B cell (primary cell): ENCODE measurements around the gene ARHGEF3. TPM values are rescaled to one million over a fixed set of nuclear protein-coding genes. Genes with fewer than 3 reads are reported as not detected.
A peak's percentile ranks its signal among the peaks of the same experiment; 100 is the strongest.
"Not testable (repeated sequence)": the region's sequence is repeated elsewhere in the genome, so short reads cannot be mapped to it uniquely, and the experiment has no call there.

Experiments
- ATAC-seq: fragments of 200-7000 bp; cut with Tn5 transposase; one replicate; pipeline ENCODE4 v1.10.0; 2021; ENCODE audit warnings: low read depth, mild to moderate bottlenecking, moderate number of reproducible peaks, moderate library complexity
- CTCF ChIA-PET: fragments of 350-600 bp; sonication (Branson Sonifier 250); formaldehyde crosslinking; loops from one replicate; lab custom pipeline; 2021; ENCODE audit warnings: antibody characterized with exemption, inconsistent platforms; lab: Charles Lee
- POLR2A ChIA-PET: fragments of 350-600 bp; sonication (Branson Sonifier 250); formaldehyde crosslinking; loops from one replicate; lab custom pipeline; 2021; ENCODE audit warnings: antibody characterized with exemption; lab: Charles Lee
- DNase-seq: peaks from one replicate; pipeline ENCODE4 v3.0.0; 2013
- H2AFZ ChIP-seq: 2 replicates; pipeline ENCODE4 v1.6.1; 2012; ENCODE audit warnings: mild to moderate bottlenecking, low read depth, low read length; ENCODE audit not compliant: insufficient read depth, poor library complexity, severe bottlenecking
- H3K27ac ChIP-seq, 2 donors: 1 replicate in 1 of 2; 2 replicates in 1 of 2; pipeline ENCODE4 v1.5.1; 2012 to 2013; ENCODE audit warnings: low read length in 2 of 2, mild to moderate bottlenecking in 2 of 2, moderate library complexity in 1 of 2
- H3K27me3 ChIP-seq, 4 experiments: fragments of 200-600 bp in 1 of 4; sonication (generic) in 1 of 4; replicated peaks in 1 of 4; 1 replicate in 2 of 4; 2 replicates in 2 of 4; pipeline versions ENCODE4 v1.6.1 to v1.7.0; 2013 to 2016; ENCODE audit warnings: low read length in 3 of 4, mild to moderate bottlenecking in 2 of 4, mixed read lengths in 1 of 4, moderate library complexity in 1 of 4; ENCODE audit not compliant: insufficient read depth in 4 of 4, control insufficient read depth in 3 of 4; ENCODE audit errors: control extremely low read depth in 1 of 4
- H3K36me3 ChIP-seq, 2 experiments: replicated peaks in 1 of 2; 1 replicate in 1 of 2; 2 replicates in 1 of 2; pipeline versions ENCODE4 v1.6.1 to v1.7.1; 2013; ENCODE audit warnings: low read length in 1 of 2; ENCODE audit not compliant: insufficient read depth in 2 of 2, control insufficient read depth in 1 of 2; ENCODE audit errors: control extremely low read depth in 1 of 2, extremely low read depth in 1 of 2
- H3K4me1 ChIP-seq, 2 donors: fragments of 200-600 bp in 1 of 2; sonication (generic) in 1 of 2; 1 replicate in 1 of 2; 2 replicates in 1 of 2; pipeline versions ENCODE4 v1.5.1 to v1.6.1; 2013 to 2017; ENCODE audit warnings: low read length in 2 of 2; ENCODE audit not compliant: control insufficient read depth in 2 of 2, insufficient read depth in 2 of 2
- H3K4me2 ChIP-seq: replicated peaks from 2 replicates; pipeline ENCODE3; 2012; ENCODE audit warnings: mild to moderate bottlenecking, low read depth, low read length; ENCODE audit not compliant: poor library complexity, severe bottlenecking
- H3K4me3 ChIP-seq, 5 experiments: fragments of 200-600 bp in 1 of 5; sonication (generic) in 1 of 5; 1 replicate in 3 of 5; 2 replicates in 2 of 5; pipeline versions ENCODE4 v1.5.1 to v1.7.0; 2011 to 2016; ENCODE audit warnings: low read length in 4 of 5, mild to moderate bottlenecking in 4 of 5, low read depth in 2 of 5, control low read depth in 1 of 5, moderate library complexity in 1 of 5; ENCODE audit not compliant: insufficient read depth in 1 of 5; ENCODE audit errors: control extremely low read depth in 1 of 5, extremely low read depth in 1 of 5
- H3K79me2 ChIP-seq: fragments of 200-600 bp; sonication (generic); one replicate; pipeline ENCODE4 v1.6.0; 2016; ENCODE audit warnings: low read length; ENCODE audit not compliant: control insufficient read depth, insufficient read depth
- H3K9ac ChIP-seq: fragments of 200-600 bp; sonication (generic); 2 replicates; pipeline ENCODE4 v1.6.1; 2017; ENCODE audit warnings: mild to moderate bottlenecking, low read length, moderate library complexity
- H3K9me3 ChIP-seq, 3 donors: one replicate each; pipeline versions ENCODE4 v1.6.1 to v1.7.1; 2013; ENCODE audit warnings: low read length in 2 of 3; ENCODE audit not compliant: control insufficient read depth in 2 of 3, insufficient read depth in 1 of 3; ENCODE audit errors: control extremely low read depth in 1 of 3
- H4K20me1 ChIP-seq: 2 replicates; pipeline ENCODE4 v1.6.0; 2012; ENCODE audit warnings: mild to moderate bottlenecking, low read length; ENCODE audit not compliant: insufficient read depth, control insufficient read depth, poor library complexity, severe bottlenecking
- H3K27ac Mint-ChIP-seq: one replicate; pipeline ENCODE4 v1.8.0; 2021; ENCODE audit warnings: mixed read lengths
- H3K27me3 Mint-ChIP-seq: one replicate; pipeline ENCODE4 v1.8.0; 2021; ENCODE audit warnings: mixed read lengths
- H3K4me1 Mint-ChIP-seq: one replicate; pipeline ENCODE4 v1.8.0; 2021; ENCODE audit warnings: mixed read lengths
- H3K4me3 Mint-ChIP-seq: one replicate; pipeline ENCODE4 v1.8.0; 2021; ENCODE audit warnings: mixed read lengths
- H3K9me3 Mint-ChIP-seq: one replicate; pipeline ENCODE4 v1.8.0; 2022; ENCODE audit warnings: mixed read lengths; ENCODE audit not compliant: insufficient read depth
- WGBS: methylation state at CpG from one replicate; pipeline ENCODE4 v1.1.5; 2013; ENCODE audit warnings: missing lambda C conversion rate; ENCODE audit not compliant: insufficient coverage; 5-methylcytosine and 5-hydroxymethylcytosine counted together
- intact Hi-C: fragments of 100-400 bp; cut with micrococcal nuclease; formaldehyde crosslinking; loops from one replicate; pipeline ENCODE4 v1.10.0; 2022
- polyA plus RNA-seq: library from polyadenylated mRNA; depleted of rRNA; stranded (reverse); fragments of >200 nt; gene quantifications from 2 replicates; pipeline ENCODE4 v1.2.3, GENCODE V29; 2012
- total RNA-seq, 2 donors: library from RNA; stranded (reverse); fragments of 120-200 nt in 1 of 2; gene quantifications; 1 replicate in 1 of 2; 2 replicates in 1 of 2; pipeline versions ENCODE4 v1.2.3 to v1.2.4, GENCODE V29; 2013 to 2022

The ARHGEF3 gene
- total and polyA plus RNA-seq, 2 donors (not counting 1 experiment from before 2014, with no cell fraction given) = 30.8 to 33.5 TPM

- H3K27ac Mint-ChIP-seq, H4K20me1 ChIP-seq, H3K27me3 Mint-ChIP-seq, DNase-seq, H3K4me3 ChIP-seq, H3K9me3 Mint-ChIP-seq, H3K36me3 ChIP-seq, H3K79me2 ChIP-seq, intact Hi-C loops, H3K9me3 ChIP-seq, H2AFZ ChIP-seq, H3K4me2 ChIP-seq, H3K9ac ChIP-seq, H3K27me3 ChIP-seq, H3K27ac ChIP-seq: not testable (repeated sequence)
- ATAC-seq = peak; percentile 28
- POLR2A ChIA-PET = interaction anchor here (1.5 kb wide), 1 partner anchor 10 kb away, joined by 6 read pairs; the partner anchor contains the start of gene TASOR
- peak overlapping the region; percentile 69 for H3K4me3 Mint-ChIP-seq
- H3K4me1 ChIP-seq = peaks cover 11 to 23% of the 10 kb centered on the region in 2 donors
- peaks cover 45% of the 10 kb centered on the region for H3K4me1 Mint-ChIP-seq
- CTCF ChIA-PET = interaction anchor here (1.1 to 2.4 kb wide), 4 partner anchors 9 to 303 kb away, joined by 3 to 9 read pairs (median 3); no protein-coding TSS in a partner anchor
- 81% methylated on average over 7 of the region's 15 CpGs for WGBS
These were observed 109.0 kb downstream of the ARHGEF3 start for GRCh38 chr3:56692520-56693433.

DNA sequence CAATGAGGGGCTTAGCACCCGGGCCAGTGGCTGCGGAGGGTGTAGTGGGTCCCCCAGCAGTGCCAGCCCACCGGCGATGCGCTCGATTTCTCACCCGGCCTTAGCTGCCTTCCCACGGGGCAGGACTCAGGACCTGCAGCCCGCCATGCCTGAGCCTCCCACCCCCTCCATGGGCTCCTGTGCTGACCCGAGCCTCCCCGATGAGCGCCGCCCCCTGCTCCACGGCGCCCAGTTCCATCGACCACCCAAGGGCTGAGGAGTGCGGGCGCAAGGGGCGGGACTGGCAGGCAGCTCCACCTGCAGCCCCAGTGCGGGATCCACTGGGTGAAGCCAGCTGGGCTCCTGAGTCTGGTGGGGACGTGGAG, 109.8 kb downstream of the ARHGEF3 start:
- H3K4me3 Mint-ChIP-seq, H3K27me3 ChIP-seq, H3K9me3 Mint-ChIP-seq, H2AFZ ChIP-seq, H3K4me2 ChIP-seq, ATAC-seq, H3K4me3 ChIP-seq, H3K79me2 ChIP-seq, H3K9ac ChIP-seq, intact Hi-C loops, H3K9me3 ChIP-seq, POLR2A ChIA-PET, H3K36me3 ChIP-seq, H3K27me3 Mint-ChIP-seq, H3K27ac Mint-ChIP-seq, H3K27ac ChIP-seq, DNase-seq, H4K20me1 ChIP-seq: not testable (repeated sequence)
- H3K4me1 Mint-ChIP-seq = peaks cover 47% of the 10 kb centered on the region
- CTCF ChIA-PET = interaction anchor here (1.1 to 1.6 kb wide), 3 partner anchors 10 to 304 kb away, joined by 3 read pairs; no protein-coding TSS in a partner anchor
- WGBS = 98% methylated on average over 10 of the region's 21 CpGs
- peaks cover 12 to 24% of the 10 kb centered on the region in 2 donors for H3K4me1 ChIP-seq
